ENCODE measurements around the gene HMCN1.
"Not testable (repeated sequence)": the region's sequence is repeated elsewhere in the genome, so short reads cannot be mapped to it uniquely, and the experiment has no call there.

Gene HMCN1

GRCh38 chr1:185788386-185788785 lies 54.2 kb downstream of the HMCN1 start:
- TF ChIP-seq ZFX (IDR thresholded peaks at IDR 0.05; ENCODE audit: borderline replicate concordance) = no peak
- TF ChIP-seq CTCF (IDR thresholded peaks at IDR 0.05) = no peak
- no peak overlapping the region for H3K27ac ChIP-seq

- no peak overlapping the region for H3K27ac ChIP-seq
- no peak for TF ChIP-seq CTCF (IDR thresholded peaks at IDR 0.05)
- no peak for TF ChIP-seq ZFX (IDR thresholded peaks at IDR 0.05; ENCODE audit: borderline replicate concordance)
Observed at GRCh38 chr1:185789501-185790193, 55.5 kb downstream of the HMCN1 start.

GRCh38 chr1:185790194-185790735 lies 56.1 kb downstream of the HMCN1 start:
- TF ChIP-seq ZFX (IDR thresholded peaks at IDR 0.05; ENCODE audit: borderline replicate concordance) (no peak), CTCF (IDR thresholded peaks at IDR 0.05) (no peak)
- H3K27ac ChIP-seq = no peak overlapping the region

GRCh38 chr1:185792040-185792439 lies 57.8 kb downstream of the HMCN1 start:
- no peak for TF ChIP-seq CTCF (IDR thresholded peaks at IDR 0.05)
- no peak for TF ChIP-seq ZFX (IDR thresholded peaks at IDR 0.05; ENCODE audit: borderline replicate concordance)
- H3K27ac ChIP-seq = no peak overlapping the region

GRCh38 chr1:185794495-185794894 lies 60.3 kb downstream of the HMCN1 start:
- H3K27ac ChIP-seq = not testable (repeated sequence)

GRCh38 chr1:185795181-185795580 lies 61.0 kb downstream of the HMCN1 start:
- TF ChIP-seq ZFX (IDR thresholded peaks at IDR 0.05; ENCODE audit: borderline replicate concordance) = no peak
- TF ChIP-seq CTCF (IDR thresholded peaks at IDR 0.05) = no peak
- H3K27ac ChIP-seq = no peak overlapping the region

GRCh38 chr1:185798505-185798904 lies 64.3 kb downstream of the HMCN1 start:
- H3K27ac ChIP-seq = no peak overlapping the region
- TF ChIP-seq CTCF (IDR thresholded peaks at IDR 0.05) (no peak), ZFX (IDR thresholded peaks at IDR 0.05; ENCODE audit: borderline replicate concordance) (no peak)

GRCh38 chr1:185803241-185803640 lies 69.0 kb downstream of the HMCN1 start:
- TF ChIP-seq ZFX (IDR thresholded peaks at IDR 0.05; ENCODE audit: borderline replicate concordance) (no peak), CTCF (IDR thresholded peaks at IDR 0.05) (no peak)
- no peak overlapping the region for H3K27ac ChIP-seq

All from 22Rv1 (cell line).